Measurements from ENCODE around the gene ZNF710.

The ZNF710 gene

DNA sequence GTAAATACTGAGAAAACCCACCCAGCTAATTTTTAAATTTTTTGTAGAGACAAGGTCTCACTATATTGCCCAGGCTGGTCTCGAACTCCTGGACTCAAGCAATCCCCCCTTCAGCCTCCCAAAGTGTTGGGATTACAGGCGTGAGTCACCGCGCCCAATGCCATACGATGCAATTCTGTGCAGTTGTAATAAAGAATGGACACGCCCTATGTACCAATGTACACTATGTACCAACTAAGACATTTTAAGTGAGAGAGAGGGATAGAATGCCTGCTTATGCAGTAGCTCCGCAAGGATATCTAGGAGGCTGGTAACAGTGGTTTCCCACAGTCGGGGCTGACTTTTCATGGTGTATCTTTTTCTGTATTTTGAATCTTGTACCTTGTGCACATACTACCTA lies 14.6 kb downstream of the ZNF710 start:
- WGBS, 2 experiments: 92% methylated on average over 7 of the region's 8 CpGs
- H3K27ac ChIP-seq (ENCODE audit: insufficient read depth, low read depth, low read length, poor library complexity, severe bottlenecking): no peak overlapping the region
- peaks cover 33% of the 10 kb centered on the region for H3K4me1 ChIP-seq (ENCODE audit: control insufficient read depth, insufficient read depth, low read length)

DNA sequence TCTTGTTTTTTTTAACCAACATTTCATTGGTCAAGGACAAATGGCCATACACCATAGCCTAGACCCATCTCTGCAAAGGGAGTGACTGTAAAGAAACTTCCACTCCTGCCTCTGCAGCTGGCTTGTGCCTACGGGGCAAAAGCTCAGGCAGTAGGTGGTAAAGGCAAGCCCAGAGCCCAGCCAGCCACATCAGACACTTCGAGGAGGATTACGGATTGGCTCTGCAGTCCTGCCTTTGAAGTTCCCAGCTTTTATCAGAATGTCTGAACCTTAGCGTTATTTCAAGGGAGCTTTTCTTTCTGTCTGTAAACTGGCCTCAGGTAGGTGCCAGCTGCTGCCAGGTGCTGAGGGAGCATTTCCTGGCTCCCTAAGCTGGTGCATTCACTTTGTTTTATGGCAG lies 15.6 kb downstream of the ZNF710 start:
- 47 to 51% methylated on average over 4 of the region's 4 CpGs for WGBS, 2 experiments
- Histone ChIP-seq H3K27ac (ENCODE audit: insufficient read depth, low read depth, low read length, poor library complexity, severe bottlenecking) (no peak overlapping the region), H3K4me1 (ENCODE audit: control insufficient read depth, insufficient read depth, low read length) (peaks cover 33% of the 10 kb centered on the region), H3K4me3 (ENCODE audit: insufficient read depth, low read depth, low read length) (no peak overlapping the region), H3K9me3 (ENCODE audit: control insufficient read depth, low read length) (no peaks in the 10 kb centered on the region), H3K27me3 (ENCODE audit: control insufficient read depth, insufficient read depth, low read length, poor library complexity, severe bottlenecking) (no peaks in the 10 kb centered on the region), H3K36me3 (ENCODE audit: control insufficient read depth, insufficient read depth, low read length) (no peaks in the 10 kb centered on the region)

More for the DNA sequence above, 14.6 kb downstream of the ZNF710 start:
- Histone ChIP-seq H3K9me3 (ENCODE audit: control insufficient read depth, low read length) (no peaks in the 10 kb centered on the region), H3K4me3 (ENCODE audit: insufficient read depth, low read depth, low read length) (no peak overlapping the region), H3K27me3 (ENCODE audit: control insufficient read depth, insufficient read depth, low read length, poor library complexity, severe bottlenecking) (no peaks in the 10 kb centered on the region), H3K36me3 (ENCODE audit: control insufficient read depth, insufficient read depth, low read length) (peaks cover 5% of the 10 kb centered on the region)

DNA sequence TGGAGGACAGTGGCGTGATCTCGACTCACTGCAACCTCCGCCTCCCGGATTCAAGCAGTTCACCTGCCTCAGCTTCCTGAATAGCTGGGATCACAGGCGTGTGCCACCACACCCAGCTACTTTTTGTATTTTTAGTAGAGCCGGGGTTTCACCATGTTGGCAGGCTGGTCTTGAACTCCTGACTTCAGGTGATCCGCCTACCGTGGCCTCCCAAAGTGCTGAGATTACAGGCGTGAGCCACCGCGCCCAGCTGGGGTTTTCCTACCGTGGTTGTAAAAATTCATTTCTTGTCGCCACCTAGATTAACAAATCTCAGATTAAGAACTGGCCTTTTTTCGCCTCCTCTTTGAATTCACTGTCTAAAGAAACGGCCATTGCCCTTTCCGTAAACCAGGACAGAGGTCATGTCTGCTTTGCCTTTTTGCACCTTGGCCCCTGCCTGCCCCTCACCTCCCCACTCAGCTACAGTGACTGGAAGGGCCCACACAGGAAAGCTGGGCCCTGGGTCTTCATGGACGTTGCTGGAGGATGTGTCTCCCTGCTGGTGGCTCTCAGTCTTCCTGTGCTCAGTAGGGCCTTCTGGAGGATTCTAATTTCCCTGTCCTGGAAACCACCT lies 17.2 kb downstream of the ZNF710 start:
- Histone ChIP-seq H3K36me3 (ENCODE audit: control insufficient read depth, insufficient read depth, low read length) (no peaks in the 10 kb centered on the region), H3K27ac (ENCODE audit: insufficient read depth, low read depth, low read length, poor library complexity, severe bottlenecking) (no peak overlapping the region), H3K9me3 (ENCODE audit: control insufficient read depth, low read length) (no peaks in the 10 kb centered on the region), H3K4me1 (ENCODE audit: control insufficient read depth, insufficient read depth, low read length) (peaks cover 33% of the 10 kb centered on the region), H3K27me3 (ENCODE audit: control insufficient read depth, insufficient read depth, low read length, poor library complexity, severe bottlenecking) (no peaks in the 10 kb centered on the region), H3K4me3 (ENCODE audit: insufficient read depth, low read depth, low read length) (no peak overlapping the region)
- WGBS, 2 experiments: 92 to 93% methylated on average over 17 of the region's 17 CpGs

DNA sequence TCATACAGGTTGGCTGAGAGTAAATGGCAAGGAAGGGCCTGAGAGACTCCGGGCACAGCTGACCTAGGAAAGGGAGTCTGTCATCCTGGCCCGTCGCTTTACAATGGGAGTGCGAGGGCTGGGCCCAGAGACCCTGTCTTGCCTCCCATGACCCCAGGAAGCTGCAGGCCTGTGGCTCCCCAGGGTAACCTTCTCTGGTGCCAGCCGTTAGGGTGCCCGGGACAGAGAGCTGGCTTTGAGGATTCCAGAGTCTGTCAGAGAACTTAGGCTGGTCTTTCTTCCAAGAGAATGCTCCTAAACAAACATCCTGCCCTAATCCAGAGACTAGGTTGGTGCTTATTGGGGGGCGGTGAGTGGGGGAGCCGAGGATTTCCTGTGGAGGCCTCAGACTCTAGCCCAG lies 18.5 kb downstream of the ZNF710 start:
- no peaks in the 10 kb centered on the region for H3K9me3 ChIP-seq (ENCODE audit: control insufficient read depth, low read length)
- 73 to 76% methylated on average over 8 of the region's 8 CpGs for WGBS, 2 experiments
- no peaks in the 10 kb centered on the region for H3K27me3 ChIP-seq (ENCODE audit: control insufficient read depth, insufficient read depth, low read length, poor library complexity, severe bottlenecking)
- H3K4me3 ChIP-seq (ENCODE audit: insufficient read depth, low read depth, low read length): no peak overlapping the region
- H3K4me1 ChIP-seq (ENCODE audit: control insufficient read depth, insufficient read depth, low read length): peaks cover 33% of the 10 kb centered on the region
- H3K36me3 ChIP-seq (ENCODE audit: control insufficient read depth, insufficient read depth, low read length): no peaks in the 10 kb centered on the region
- H3K27ac ChIP-seq (ENCODE audit: insufficient read depth, low read depth, low read length, poor library complexity, severe bottlenecking): peak overlapping the region; percentile 19

DNA sequence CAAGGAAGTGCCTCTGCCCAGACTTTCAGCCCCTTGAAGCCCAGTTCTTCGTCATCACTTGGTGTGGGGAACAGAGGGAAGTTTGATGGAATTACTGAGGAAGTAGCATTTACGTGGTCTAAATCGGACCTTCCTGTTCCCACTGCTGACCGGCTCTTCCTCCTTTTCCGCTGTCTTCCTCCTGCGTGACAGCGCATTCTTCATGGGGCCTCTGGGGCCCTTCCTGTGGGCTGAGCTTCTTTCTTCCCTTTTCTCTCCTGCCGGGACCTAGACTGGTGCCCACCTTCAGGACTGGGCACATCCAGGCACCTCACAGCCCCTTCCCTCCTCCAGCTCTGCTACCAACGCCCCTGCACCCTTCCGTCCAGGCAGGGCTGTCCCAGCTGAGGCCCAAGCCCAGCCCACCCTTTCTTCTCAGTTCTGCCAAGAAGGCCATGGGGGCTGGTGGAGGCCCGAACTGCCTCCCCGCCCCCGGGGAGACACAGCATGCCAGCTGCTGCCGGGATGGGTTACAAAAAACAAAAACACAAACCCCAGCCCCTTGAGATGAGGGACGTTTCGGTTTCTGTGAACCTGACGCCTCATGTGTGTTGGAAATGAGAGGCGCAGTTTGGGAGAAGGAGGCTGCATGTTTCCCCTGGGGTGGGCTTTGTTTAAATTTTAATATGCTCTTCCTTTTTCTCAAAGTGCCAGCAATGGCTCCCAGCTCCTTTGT lies 19.1 kb downstream of the ZNF710 start:
- Histone ChIP-seq H3K9me3 (ENCODE audit: control insufficient read depth, low read length) (no peaks in the 10 kb centered on the region), H3K4me1 (ENCODE audit: control insufficient read depth, insufficient read depth, low read length) (peaks cover 33% of the 10 kb centered on the region), H3K4me3 (ENCODE audit: insufficient read depth, low read depth, low read length) (no peak overlapping the region), H3K27ac (ENCODE audit: insufficient read depth, low read depth, low read length, poor library complexity, severe bottlenecking) (no peak overlapping the region), H3K27me3 (ENCODE audit: control insufficient read depth, insufficient read depth, low read length, poor library complexity, severe bottlenecking) (no peaks in the 10 kb centered on the region), H3K36me3 (ENCODE audit: control insufficient read depth, insufficient read depth, low read length) (no peaks in the 10 kb centered on the region)
- WGBS, 2 experiments: 73 to 75% methylated on average over 17 of the region's 18 CpGs

DNA sequence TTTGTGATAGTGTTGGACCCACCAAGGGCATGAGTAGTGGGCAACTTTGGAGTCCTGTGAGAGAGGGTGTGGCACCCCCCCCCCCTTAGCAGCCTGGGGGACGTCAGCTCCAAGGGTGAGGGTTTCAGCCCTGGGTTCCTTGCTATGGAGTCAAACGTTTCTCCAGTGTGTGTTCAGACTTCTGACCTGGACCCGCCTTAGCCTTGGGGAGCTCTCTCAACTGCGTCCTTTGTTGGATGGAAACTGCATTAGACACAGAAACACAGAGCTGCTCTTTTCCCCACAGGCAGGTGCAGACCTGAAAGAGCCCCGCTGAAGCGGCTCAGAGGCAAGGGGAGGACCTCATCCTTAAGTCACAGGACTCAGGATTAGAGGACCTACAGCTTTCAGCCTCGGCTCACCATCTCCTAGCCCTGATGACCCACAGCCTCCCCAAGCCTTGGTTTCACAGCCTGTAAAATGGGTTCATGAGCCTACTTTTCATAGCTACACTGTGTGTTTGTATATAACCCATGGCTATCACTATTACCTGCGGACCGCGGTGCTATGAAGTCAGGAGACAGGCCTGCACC lies 19.9 kb downstream of the ZNF710 start:
- Histone ChIP-seq H3K36me3 (ENCODE audit: control insufficient read depth, insufficient read depth, low read length) (no peaks in the 10 kb centered on the region), H3K9me3 (ENCODE audit: control insufficient read depth, low read length) (no peaks in the 10 kb centered on the region), H3K27me3 (ENCODE audit: control insufficient read depth, insufficient read depth, low read length, poor library complexity, severe bottlenecking) (no peaks in the 10 kb centered on the region), H3K4me3 (ENCODE audit: insufficient read depth, low read depth, low read length) (no peak overlapping the region), H3K27ac (ENCODE audit: insufficient read depth, low read depth, low read length, poor library complexity, severe bottlenecking) (no peak overlapping the region), H3K4me1 (ENCODE audit: control insufficient read depth, insufficient read depth, low read length) (peaks cover 33% of the 10 kb centered on the region)
- 91 to 92% methylated on average over 10 of the region's 10 CpGs for WGBS, 2 experiments

DNA sequence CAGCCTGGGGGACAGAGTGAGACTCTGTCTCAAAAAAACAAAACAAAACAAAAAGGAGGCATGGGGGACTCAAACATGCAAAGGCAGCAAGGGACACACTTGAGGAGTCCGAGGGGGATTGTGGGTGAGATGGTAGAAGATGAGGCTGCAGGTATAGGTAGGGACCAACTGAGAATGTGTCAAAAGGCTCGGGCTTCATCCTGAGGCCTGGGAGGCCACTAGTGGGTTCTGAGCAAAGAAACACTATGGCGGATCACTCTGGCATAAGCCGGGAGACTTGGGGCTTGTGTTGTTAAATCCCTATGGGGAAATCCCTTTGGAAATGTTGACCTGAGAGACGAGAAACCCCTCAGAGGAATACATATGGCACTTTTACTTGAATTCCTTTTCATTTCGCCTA lies 21.2 kb downstream of the ZNF710 start:
- Histone ChIP-seq H3K27ac (ENCODE audit: insufficient read depth, low read depth, low read length, poor library complexity, severe bottlenecking) (no peak overlapping the region), H3K36me3 (ENCODE audit: control insufficient read depth, insufficient read depth, low read length) (no peaks in the 10 kb centered on the region), H3K9me3 (ENCODE audit: control insufficient read depth, low read length) (no peaks in the 10 kb centered on the region), H3K27me3 (ENCODE audit: control insufficient read depth, insufficient read depth, low read length, poor library complexity, severe bottlenecking) (no peaks in the 10 kb centered on the region), H3K4me1 (ENCODE audit: control insufficient read depth, insufficient read depth, low read length) (peaks cover 24% of the 10 kb centered on the region), H3K4me3 (ENCODE audit: insufficient read depth, low read depth, low read length) (no peak overlapping the region)
- WGBS, 2 experiments: 94 to 95% methylated on average over 6 of the region's 6 CpGs

DNA sequence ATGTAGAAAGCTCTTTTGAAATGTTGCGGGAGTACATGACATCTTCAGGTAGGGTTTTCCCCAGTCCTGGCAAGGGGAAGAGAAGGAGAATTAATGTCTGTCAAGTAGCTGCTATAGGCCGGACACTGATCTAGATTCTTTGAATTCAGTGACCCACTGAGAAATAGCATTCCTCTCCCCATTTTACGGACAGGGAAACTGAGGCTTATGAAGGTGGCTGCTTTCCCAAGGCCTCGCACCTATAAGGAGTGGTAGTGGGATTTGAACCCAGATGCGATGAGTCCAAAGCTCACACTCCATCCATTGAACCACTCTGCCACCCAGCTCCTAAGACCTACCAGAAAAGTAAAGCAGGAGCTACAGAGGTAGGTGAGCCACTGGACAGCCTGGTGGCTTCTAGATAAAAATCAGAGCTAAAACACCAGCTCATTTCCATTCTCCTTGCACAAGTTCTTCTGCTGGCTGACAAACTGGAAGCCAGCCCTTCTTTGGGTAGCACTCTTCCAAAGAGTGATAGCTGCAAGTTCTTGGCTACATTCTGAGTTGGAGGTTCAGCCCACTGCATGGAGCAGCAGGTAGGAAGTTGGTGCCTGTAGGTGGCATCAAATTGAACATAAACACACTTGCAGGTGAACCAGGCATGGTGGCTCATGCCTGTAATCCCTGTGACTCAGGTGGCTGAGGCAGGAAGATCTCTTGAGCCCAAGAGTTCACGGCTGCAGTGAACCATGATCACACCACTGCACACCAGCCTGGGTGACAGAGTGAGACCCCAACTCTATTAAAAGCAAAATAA lies 22.0 kb downstream of the ZNF710 start:
- Histone ChIP-seq H3K9me3 (ENCODE audit: control insufficient read depth, low read length) (no peaks in the 10 kb centered on the region), H3K4me3 (ENCODE audit: insufficient read depth, low read depth, low read length) (no peak overlapping the region), H3K27ac (ENCODE audit: insufficient read depth, low read depth, low read length, poor library complexity, severe bottlenecking) (no peak overlapping the region), H3K36me3 (ENCODE audit: control insufficient read depth, insufficient read depth, low read length) (no peaks in the 10 kb centered on the region), H3K4me1 (ENCODE audit: control insufficient read depth, insufficient read depth, low read length) (peaks cover 19% of the 10 kb centered on the region), H3K27me3 (ENCODE audit: control insufficient read depth, insufficient read depth, low read length, poor library complexity, severe bottlenecking) (no peaks in the 10 kb centered on the region)
- 78 to 83% methylated on average over 5 to 6 of the region's 6 CpGs for WGBS, 2 experiments

DNA sequence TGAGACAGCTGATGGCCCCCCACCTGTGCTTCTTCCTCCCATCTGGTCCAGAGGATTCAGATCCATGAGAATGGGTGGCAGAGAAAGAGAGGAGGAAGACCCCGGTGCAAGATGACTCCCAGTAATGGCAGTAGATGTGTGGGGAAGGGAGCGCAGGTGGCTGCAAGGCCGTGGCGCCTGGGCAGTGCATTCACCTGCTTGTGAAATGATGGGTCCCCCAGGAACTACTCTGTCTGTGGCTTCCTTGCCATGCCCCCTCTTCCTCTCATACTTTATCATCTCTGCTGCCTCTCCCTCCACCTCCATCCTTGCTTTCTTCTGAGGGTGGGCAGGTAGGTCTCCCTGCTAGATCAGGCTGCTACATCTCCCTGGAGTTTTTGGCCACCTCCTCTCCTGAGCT lies 23.3 kb downstream of the ZNF710 start:
- H3K27me3 ChIP-seq (ENCODE audit: control insufficient read depth, insufficient read depth, low read length, poor library complexity, severe bottlenecking): no peaks in the 10 kb centered on the region
- H3K9me3 ChIP-seq (ENCODE audit: control insufficient read depth, low read length): no peaks in the 10 kb centered on the region
- no peak overlapping the region for H3K27ac ChIP-seq (ENCODE audit: insufficient read depth, low read depth, low read length, poor library complexity, severe bottlenecking)
- H3K4me3 ChIP-seq (ENCODE audit: insufficient read depth, low read depth, low read length): no peak overlapping the region
- no peaks in the 10 kb centered on the region for H3K36me3 ChIP-seq (ENCODE audit: control insufficient read depth, insufficient read depth, low read length)
- WGBS, 2 experiments: 87 to 94% methylated on average over 4 of the region's 4 CpGs
- peaks cover 12% of the 10 kb centered on the region for H3K4me1 ChIP-seq (ENCODE audit: control insufficient read depth, insufficient read depth, low read length)

DNA sequence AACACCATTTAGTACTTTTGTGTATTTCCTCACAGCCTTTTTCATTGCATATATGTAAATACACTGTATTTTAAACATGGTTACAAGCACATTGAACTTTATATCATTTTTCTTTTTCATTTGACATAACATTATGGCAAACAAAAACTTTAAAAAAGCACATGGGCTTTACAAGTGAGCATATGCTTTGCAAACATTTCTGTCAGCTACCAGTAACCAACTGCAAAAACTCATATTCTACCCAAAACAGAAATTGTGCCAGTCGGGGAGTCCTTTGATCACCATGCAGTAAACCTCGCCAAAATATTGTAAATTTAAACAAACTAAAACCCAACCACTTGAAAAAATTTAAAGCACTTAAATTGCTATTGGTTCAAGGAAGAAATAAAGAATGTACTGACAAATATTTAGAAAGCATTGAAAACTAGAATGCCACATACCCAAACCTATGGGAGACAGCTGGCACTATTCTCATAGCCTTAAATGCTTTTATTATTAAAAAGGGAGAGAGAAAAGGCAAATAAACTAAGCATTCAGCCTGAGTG lies 24.4 kb downstream of the ZNF710 start:
- Histone ChIP-seq H3K27ac (ENCODE audit: insufficient read depth, low read depth, low read length, poor library complexity, severe bottlenecking) (no peak overlapping the region), H3K36me3 (ENCODE audit: control insufficient read depth, insufficient read depth, low read length) (no peaks in the 10 kb centered on the region), H3K9me3 (ENCODE audit: control insufficient read depth, low read length) (no peaks in the 10 kb centered on the region), H3K4me3 (ENCODE audit: insufficient read depth, low read depth, low read length) (no peak overlapping the region), H3K4me1 (ENCODE audit: control insufficient read depth, insufficient read depth, low read length) (peaks cover under 1% of the 10 kb centered on the region), H3K27me3 (ENCODE audit: control insufficient read depth, insufficient read depth, low read length, poor library complexity, severe bottlenecking) (no peaks in the 10 kb centered on the region)
- 93 to 100% methylated on average over 2 of the region's 2 CpGs for WGBS, 2 experiments
